Ascending aorta (tissue), 2 donors: ENCODE measurements around the gene NAXD. TPM values are rescaled to one million over a fixed set of nuclear protein-coding genes. Genes with fewer than 3 reads are reported as not detected.

Source experiments
- DNase-seq, 2 donors: peaks; one replicate each; pipeline ENCODE4 v3.0.0-alpha.2; 2019; ENCODE audit warnings: low spot score in 2 of 2
- H3K27ac ChIP-seq, 2 donors: fragments of 200-600 bp; sonication (generic); one replicate each; pipeline ENCODE4 v1.5.1; 2016 to 2017; ENCODE audit warnings: mild to moderate bottlenecking in 1 of 2
- H3K27me3 ChIP-seq: fragments of 200-600 bp; sonication (generic); one replicate; pipeline ENCODE4 v1.5.1; 2017
- H3K36me3 ChIP-seq, 2 donors: fragments of 200-600 bp; sonication (generic); one replicate each; pipeline ENCODE4 v1.5.1; 2016
- H3K4me1 ChIP-seq, 2 donors: fragments of 200-600 bp; sonication (generic); one replicate each; pipeline ENCODE4 v1.5.1; 2016 to 2017; ENCODE audit warnings: mild to moderate bottlenecking in 1 of 2
- H3K4me3 ChIP-seq, 2 donors: fragments of 200-600 bp; sonication (generic); one replicate each; pipeline ENCODE4 v1.5.1; 2016 to 2017; ENCODE audit warnings: mild to moderate bottlenecking in 1 of 2
- H3K9me3 ChIP-seq, 2 donors: fragments of 200-600 bp; sonication (generic); one replicate each; pipeline ENCODE4 v1.5.1; 2016
- intact Hi-C: fragments of 100-400 bp; cut with DNase I; formaldehyde crosslinking; loops from one replicate; pipeline ENCODE4 v1.15.1; 2023
- total RNA-seq: library from RNA; depleted of rRNA; stranded (reverse); fragments of >200 nt; gene quantifications from one replicate; pipeline ENCODE4 v1.1.0, GENCODE V29; 2016
- TF ChIP-seq, protein P1 (sequence below), 3 experiments: fragments of 200-600 bp in 2 of 3; fragments of 450-650 bp in 1 of 3; sonication (generic) in 2 of 3; IDR thresholded peaks; one replicate each; pipeline ENCODE4 v1.5.1; 2016 to 2019; ENCODE audit warnings: antibody characterized with exemption in 3 of 3, mild to moderate bottlenecking in 1 of 3, moderate library complexity in 1 of 3

Gene NAXD
- total RNA-seq, 1 donor from 2014 or later: 1.9 TPM

- DNase-seq: no peak
- Histone ChIP-seq H3K36me3 (peaks cover 60 to 64% of the 10 kb centered on the region in 2 donors), H3K27ac (no peak overlapping the region), H3K4me1 (no peaks in the 10 kb centered on the region), H3K27me3 (no peaks in the 10 kb centered on the region), H3K4me3 (no peak overlapping the region), H3K9me3 (no peaks in the 10 kb centered on the region)
- TF ChIP-seq, protein P1, sequence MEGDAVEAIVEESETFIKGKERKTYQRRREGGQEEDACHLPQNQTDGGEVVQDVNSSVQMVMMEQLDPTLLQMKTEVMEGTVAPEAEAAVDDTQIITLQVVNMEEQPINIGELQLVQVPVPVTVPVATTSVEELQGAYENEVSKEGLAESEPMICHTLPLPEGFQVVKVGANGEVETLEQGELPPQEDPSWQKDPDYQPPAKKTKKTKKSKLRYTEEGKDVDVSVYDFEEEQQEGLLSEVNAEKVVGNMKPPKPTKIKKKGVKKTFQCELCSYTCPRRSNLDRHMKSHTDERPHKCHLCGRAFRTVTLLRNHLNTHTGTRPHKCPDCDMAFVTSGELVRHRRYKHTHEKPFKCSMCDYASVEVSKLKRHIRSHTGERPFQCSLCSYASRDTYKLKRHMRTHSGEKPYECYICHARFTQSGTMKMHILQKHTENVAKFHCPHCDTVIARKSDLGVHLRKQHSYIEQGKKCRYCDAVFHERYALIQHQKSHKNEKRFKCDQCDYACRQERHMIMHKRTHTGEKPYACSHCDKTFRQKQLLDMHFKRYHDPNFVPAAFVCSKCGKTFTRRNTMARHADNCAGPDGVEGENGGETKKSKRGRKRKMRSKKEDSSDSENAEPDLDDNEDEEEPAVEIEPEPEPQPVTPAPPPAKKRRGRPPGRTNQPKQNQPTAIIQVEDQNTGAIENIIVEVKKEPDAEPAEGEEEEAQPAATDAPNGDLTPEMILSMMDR (IDR thresholded peaks at IDR 0.05): no peak
- intact Hi-C loops: no loop called here
Observed at GRCh38 chr13:110633776-110634175, 18.4 kb downstream of the NAXD start.

GRCh38 chr13:110634558-110634957 is 19.2 kb downstream of the NAXD start:
- H3K27me3 ChIP-seq: no peaks in the 10 kb centered on the region
- no peaks in the 10 kb centered on the region for H3K9me3 ChIP-seq
- no peak overlapping the region for H3K4me3 ChIP-seq
- no peak for DNase-seq
- H3K36me3 ChIP-seq: peaks cover 59 to 66% of the 10 kb centered on the region in 2 donors
- intact Hi-C loops: no loop called here
- H3K27ac ChIP-seq: no peak overlapping the region
- H3K4me1 ChIP-seq: no peaks in the 10 kb centered on the region
- TF ChIP-seq, protein P1 (IDR thresholded peaks at IDR 0.05): no peak

DNA sequence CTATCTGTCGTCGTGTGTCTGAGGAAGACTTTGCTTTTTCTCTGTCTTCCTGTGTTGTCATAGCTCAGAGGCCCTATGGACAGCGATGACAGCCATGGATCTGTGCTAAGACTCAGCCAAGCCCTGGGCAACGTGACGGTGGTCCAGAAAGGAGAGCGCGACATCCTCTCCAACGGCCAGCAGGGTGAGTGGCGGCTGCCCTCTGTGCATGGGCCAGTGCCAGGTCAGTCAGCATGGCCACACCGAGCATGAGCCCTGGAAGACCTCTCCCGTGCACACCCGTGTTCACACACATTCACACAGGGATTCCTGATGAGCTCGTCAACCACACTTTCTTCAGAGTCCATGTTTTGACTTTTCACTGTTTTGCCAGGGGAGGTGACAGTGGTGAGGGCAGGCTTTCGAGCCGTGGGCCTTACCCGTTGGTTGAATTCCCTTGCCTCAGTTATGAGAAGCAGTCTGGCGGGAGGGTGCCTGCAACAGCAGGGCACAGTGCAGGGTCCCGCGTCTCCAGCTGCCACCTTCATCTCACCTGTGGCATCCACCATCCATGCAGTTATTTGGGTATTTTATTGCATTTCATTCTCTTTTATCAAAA is 20.2 kb downstream of the NAXD start:
- Histone ChIP-seq H3K9me3 (no peaks in the 10 kb centered on the region), H3K4me1 (no peaks in the 10 kb centered on the region), H3K4me3 (no peak overlapping the region), H3K27me3 (no peaks in the 10 kb centered on the region), H3K36me3 (peaks cover 57 to 71% of the 10 kb centered on the region in 2 donors), H3K27ac (no peak overlapping the region)
- TF ChIP-seq, protein P1 (IDR thresholded peaks at IDR 0.05): no peak
- DNase-seq: no peak
- intact Hi-C loops: no loop called here

DNA sequence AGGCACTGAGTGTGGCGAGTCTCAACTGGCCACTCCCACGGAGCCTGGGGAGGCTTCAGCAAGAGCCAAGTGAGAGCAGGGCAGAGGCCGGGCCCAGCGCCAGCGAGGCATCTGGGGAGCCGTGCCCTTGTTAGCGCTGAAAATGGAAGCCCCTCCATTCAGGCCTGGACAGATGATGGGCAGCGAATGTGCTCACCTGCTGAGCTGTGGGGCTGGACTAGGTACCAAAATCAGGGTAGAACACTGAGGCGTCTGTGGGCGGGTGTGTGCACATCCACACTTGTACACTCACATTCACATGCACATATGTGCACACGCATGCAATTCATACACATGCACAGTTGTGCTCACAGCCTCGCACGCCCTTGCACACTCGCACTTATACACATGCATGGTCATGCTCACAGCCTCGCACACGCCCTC is 20.7 kb downstream of the NAXD start:
- intact Hi-C loops: no loop called here
- peaks cover 62 to 76% of the 10 kb centered on the region in 2 donors for H3K36me3 ChIP-seq
- TF ChIP-seq, protein P1 (IDR thresholded peaks at IDR 0.05): no peak

DNA sequence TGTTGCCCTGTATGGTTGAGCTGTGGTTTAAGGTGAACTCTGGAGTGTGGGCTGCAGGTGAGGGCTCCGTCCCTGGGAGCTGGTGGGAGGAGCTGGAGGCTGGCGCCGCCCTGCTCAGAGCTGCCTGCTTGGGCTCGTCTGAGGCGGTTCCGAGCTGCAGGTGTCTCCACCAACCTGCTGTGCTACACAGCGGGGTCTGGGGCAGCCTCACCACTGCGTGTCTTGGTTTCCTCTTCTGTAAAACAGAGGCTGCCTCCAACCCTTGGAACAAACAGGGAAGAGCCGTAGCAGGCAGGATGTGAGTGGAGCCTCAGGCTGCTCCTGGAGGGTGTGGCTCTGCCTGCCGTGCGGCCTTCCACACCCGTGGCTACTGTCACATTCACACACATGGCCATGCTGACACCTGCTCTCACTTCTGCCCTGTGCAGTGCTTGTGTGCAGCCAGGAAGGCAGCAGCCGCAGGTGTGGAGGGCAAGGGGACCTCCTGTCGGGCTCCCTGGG is 21.4 kb downstream of the NAXD start:
- TF ChIP-seq, protein P1 (IDR thresholded peaks at IDR 0.05): no peak
- DNase-seq: no peak
- Histone ChIP-seq H3K4me3 (no peak overlapping the region), H3K4me1 (no peaks in the 10 kb centered on the region), H3K27ac (no peak overlapping the region), H3K36me3 (peaks cover 67 to 83% of the 10 kb centered on the region in 2 donors), H3K27me3 (no peaks in the 10 kb centered on the region), H3K9me3 (no peaks in the 10 kb centered on the region)
- intact Hi-C loops: no loop called here

More for the DNA sequence above, 20.7 kb downstream of the NAXD start:
- DNase-seq: peak in 1 of 2 donors; percentile 61
- Histone ChIP-seq H3K9me3 (no peaks in the 10 kb centered on the region), H3K4me1 (no peaks in the 10 kb centered on the region), H3K4me3 (no peak overlapping the region), H3K27me3 (no peaks in the 10 kb centered on the region), H3K27ac (no peak overlapping the region)
